GM19395 (cell line): Measurements from ENCODE around the gene LRIG1.

Source experiments
- ATAC-seq: cut with Tn5 transposase; IDR thresholded peaks from one replicate; pipeline ENCODE4 v1.9.1; 2021; ENCODE audit warnings: mild to moderate bottlenecking, moderate library complexity; ENCODE audit not compliant: unreplicated experiment

The LRIG1 gene

GRCh38 chr3:66405701-66406091, 95.1 kb downstream of the LRIG1 start:
- no peak for ATAC-seq

DNA sequence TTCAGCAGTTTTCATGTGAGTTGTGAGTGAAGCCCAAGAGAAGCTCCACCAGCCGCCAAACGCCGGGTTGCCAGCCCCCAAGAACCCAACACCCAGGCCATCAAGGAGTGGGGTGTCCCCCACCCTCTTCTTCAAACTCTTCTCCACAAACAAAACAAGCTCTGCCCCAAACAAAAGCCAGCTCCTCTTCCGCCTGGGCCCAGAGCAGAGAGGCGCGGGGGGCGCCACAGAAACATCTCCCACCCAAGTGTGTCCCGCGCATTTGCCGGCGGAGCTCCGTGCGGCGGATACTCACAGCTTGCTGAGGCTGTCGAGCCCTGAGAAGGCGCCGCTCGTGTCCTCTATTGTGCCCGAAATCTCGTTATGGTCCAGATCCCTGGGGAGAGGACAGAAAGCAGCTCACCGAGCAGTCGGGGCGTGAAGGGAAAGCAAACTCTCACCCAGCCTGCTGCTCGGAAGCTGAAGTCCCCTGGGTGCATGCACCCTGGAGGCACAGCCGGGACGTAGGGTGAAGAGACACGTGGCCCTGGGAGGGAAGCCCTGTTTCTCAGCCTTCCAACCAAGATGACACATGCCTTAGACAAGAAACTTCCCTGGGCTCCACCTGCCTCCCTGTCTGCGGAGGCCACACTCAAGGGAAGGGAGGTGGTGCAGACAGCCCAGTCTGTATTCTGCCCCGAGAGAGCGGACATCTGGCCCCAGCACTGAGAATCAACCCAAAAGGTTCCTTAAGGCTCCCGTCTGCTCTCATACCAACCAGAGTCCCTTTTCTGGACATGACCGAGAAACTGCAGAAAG, 95.7 kb downstream of the LRIG1 start:
- ATAC-seq, result no peak

DNA sequence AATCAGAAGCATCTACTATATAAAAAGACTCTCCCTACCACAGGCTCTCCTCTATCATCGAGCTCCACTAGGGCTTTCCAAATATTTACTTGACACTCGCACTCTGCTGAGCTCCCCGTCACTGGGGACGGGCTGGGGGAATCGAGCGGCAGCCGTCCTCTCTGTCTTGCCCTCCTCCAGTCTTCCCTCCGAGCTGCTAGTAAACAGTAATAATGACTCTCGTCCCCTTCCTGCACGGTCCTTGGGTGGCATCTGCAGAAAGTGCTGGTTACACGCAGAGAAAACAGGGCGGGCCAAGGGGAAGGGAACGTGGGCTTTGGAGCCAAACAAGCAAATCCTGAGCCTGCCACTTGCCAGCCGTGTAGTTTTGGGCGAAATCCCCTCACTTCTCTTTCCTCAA, 96.6 kb downstream of the LRIG1 start:
- no peak for ATAC-seq

GRCh38 chr3:66403323-66403990, 97.4 kb downstream of the LRIG1 start:
- ATAC-seq, result no peak

DNA sequence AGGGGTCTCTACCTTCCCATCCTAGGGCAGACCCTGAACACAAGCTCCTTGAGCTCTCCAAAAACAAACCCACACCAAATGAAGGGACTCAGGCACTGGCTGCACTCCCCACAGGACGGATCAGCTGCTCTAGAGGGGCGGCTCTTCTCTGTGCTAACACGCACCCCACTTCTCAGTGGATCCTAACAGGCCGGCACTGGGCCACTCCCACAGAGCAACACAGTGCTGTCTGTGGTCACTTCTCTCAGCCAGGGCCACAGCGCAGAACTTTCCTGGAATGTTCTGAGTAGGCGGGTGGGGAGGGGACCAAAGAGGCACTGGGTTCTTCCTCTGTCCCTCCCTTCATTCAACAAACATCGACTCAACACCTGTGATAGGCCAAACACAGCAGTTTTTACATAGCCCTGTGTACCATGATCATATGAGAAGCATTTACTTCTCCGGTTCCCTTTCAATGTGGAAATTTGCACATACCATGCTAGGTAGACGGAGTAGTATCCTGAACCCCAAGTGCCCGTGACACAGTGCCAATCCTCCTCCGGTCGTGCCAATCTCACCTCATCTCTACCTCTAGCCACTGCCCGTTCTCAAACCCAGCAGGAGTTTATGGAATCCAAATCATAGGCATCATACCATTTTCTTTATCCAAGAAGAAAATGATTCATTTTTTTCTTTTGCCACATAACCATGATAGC, 98.1 kb downstream of the LRIG1 start:
- ATAC-seq, result no peak

- ATAC-seq, result no peak
Observed at GRCh38 chr3:66401675-66402491, 98.9 kb downstream of the LRIG1 start.

DNA sequence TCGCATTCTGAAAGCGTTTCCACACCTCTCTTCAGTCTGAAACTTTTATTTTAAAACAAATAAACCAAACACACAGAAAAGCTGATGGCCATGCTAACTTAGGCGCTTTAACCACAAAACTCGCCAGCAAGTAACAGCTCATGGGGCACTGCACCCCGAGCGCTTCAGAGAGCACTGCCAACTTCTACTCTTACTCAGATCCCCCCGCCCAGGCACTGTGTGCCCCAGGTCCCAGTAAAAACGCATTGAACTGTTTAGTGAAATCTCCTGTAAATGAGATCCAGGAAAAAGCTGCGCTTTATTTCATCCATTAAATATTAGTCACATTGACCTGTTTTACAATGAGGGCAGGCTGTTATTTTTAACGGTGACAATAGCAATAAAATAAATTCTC, 99.7 kb downstream of the LRIG1 start:
- ATAC-seq, result no peak

DNA sequence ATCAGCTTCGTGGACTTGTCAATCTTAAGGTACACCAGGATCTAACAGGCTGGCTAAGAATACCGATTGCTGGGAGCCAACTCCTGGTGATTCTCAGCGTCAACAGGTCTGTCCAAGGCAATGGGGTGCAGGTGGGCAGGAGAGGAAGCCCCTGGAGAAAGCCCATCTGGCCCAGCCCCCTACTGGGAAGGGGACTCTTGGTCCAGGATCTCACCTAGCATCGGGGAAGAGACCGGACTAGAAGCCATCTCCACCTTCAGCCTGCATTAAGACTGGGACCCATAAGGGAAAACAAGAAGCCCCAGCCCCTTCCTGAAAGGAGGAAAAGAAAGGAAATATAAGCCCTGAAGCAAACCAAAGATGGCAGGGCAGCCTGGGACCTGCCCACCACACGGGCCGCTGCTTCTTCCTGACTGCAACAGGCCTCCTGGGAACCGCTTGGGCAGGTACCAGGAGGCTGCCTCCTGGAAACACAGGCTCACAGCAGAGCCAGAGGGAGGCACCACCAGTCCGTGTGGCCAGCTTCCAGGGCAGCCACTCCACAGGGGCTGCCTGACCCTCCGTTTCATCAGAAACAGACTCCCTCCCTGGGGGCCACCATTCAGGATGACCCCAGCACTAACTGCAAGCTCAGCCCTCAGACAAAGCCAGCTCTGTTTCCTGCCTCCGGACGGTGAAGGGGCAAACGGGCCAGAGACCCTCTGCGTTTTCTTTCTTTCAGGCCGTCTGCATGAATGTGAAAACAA, 100.2 kb downstream of the LRIG1 start:
- no peak for ATAC-seq

- no peak for ATAC-seq
Observed at GRCh38 chr3:66399529-66400232, 101.1 kb downstream of the LRIG1 start.

DNA sequence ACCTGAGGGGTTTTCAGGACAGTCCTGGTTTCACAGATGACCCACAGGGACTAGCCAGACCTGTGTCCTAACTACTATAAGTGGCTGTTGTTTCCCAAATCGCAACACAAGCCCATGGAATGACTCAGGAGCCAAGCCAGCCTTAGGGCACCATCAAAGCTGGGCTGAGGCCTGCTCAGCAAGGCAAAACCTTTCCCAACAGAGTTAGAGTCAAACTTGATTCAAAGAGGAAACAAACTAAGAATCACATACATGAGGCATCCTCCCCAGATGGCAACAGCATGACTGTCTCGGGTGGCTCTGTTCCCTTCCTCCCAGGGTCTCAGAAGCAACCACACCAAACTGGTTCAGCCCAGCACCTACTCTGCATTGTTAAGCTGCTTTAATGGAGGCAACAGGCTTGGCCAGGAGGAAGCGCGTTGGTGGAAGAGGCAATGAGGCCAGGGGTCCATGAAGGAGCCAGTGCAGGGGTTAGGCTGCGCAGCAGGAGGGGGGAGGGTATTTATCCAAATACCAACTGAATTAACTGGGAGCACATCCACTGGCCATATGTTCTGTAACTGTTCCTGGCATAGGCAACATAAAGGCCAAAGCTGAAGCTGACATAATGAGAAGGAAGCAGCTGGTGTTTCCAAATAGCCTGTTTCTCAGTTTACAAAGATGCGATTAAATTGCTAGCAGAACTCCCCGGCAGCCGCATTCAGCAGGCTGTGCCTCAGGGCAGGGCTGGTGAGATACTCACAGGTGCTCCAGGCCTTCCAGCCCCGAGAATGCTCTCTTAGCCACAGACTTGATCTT, 102.4 kb downstream of the LRIG1 start:
- ATAC-seq, result no peak

DNA sequence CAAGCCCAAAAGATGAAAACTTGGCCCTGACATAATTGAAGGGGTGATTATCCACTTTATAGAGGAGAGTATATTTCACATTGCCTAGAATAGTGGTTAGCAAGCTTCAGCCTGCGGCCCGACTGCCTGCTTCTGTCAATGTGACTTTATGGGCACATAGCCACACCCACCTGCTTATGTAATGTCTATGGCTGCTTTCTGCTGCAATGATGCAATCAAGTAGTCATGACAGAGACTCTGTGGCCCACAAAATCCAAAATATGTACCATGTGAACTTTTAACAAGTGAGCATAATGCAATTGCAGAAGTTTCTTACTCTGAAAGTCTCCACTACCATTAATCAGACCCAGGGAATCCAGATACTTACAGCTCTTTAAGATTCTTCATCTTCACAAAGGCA, 103.1 kb downstream of the LRIG1 start:
- ATAC-seq, result no peak

DNA sequence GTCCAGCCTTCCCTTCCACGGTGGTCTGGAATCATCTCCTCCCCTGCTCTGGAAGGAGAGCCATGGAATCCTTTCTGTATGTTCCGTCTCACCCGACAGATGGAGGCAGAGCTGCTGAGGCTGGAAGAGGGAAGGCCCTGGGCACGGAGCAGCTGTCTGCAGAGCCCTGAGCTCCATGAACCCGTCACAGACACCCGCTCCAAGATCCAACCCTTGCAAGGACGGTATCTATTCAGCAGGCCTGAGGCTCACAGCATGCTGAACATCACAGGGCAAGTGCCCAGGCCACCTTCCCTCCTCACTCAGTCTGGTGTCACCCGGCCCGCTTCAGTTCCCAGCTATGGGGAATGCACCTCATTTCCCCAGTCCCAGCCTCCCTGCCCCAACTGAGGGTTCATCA, 103.9 kb downstream of the LRIG1 start:
- ATAC-seq, result no peak

- no peak for ATAC-seq
Observed at GRCh38 chr3:66396161-66396760, 104.6 kb downstream of the LRIG1 start.

DNA sequence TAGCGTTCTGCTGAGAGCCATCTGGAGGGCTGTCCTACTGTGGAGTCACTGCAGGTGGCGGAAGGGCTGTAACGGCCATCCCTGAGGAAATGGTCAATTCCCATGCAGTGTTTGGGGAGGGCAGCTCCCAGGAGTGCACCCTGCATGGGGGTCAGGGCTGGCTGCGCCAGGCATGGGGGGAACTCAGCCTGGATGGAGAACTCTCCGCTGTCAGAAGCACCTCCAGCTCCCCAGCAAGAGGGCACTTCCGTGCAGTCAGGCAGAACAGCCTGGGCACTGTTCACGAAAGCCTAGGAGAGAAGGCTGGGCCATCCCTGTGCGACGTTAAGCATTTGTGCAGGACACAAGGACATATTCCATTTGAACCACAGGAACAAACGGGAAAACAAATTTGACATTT, 105.2 kb downstream of the LRIG1 start:
- no peak for ATAC-seq

- no peak for ATAC-seq
Observed at GRCh38 chr3:66394753-66395249, 106.0 kb downstream of the LRIG1 start.

- ATAC-seq, result peak; percentile 93
Observed at GRCh38 chr3:66394019-66394752, 106.6 kb downstream of the LRIG1 start.

DNA sequence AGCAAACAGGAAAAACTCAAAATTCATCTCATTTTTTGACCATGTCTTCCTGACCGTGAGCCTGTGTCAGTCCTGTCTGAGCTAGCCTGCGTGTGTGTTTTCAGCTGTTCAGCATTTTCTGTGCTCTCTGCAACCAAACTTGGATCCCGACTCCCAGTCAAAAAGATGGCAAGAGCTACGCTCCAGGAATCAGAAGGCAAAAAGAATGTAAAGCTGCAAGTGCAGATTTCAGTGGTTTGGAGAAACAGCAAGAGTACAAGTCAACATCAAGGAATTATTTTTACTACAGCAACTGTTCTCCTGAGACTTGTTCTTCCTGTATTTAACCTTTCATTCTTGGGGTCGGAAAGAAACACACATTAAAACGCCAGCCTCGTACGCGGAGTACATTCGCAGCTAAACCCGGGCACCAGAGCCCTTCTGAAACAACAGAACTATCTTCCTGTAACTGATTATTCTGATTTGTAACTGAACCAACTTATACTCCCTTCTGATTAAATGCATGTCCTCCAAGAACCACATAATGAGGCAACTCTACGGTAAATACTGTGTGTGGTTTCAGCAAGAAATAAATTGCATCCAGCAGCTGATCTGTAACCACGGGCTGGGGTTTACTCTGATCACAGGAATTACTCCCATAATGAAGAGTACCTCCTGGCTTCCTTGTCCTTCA, 107.4 kb downstream of the LRIG1 start:
- ATAC-seq, result peak; percentile 12
